Measurements from ENCODE around the gene APEH. TPM values are rescaled to one million over a fixed set of nuclear protein-coding genes. Genes with fewer than 3 reads are reported as not detected.
"Not testable (repeated sequence)": the region's sequence is repeated elsewhere in the genome, so short reads cannot be mapped to it uniquely, and the experiment has no call there.

Gene APEH
- total RNA-seq, 5 donors from 2014 or later (not counting 1 experiment from before 2014, with no cell fraction given): 82.8 to 162 (median 141) TPM

DNA sequence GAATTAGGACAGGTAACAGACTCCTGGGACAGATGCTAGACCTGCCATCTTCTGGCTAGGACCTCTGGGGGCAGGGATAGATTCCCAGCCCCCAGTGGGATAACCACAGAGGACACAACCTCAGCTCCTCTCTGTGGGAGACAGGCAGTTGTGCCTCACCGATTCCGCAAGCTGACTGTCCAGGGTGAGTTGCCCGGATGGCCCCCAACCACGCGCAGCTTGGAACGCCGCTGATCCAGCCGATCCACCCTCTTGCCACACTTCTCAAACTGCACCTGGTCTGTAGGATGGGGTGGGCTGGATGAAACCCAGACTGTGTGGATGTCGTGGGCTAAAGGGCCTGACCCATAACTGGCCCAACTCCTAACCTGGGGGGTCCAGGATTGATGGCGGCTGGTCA lies 11.0 kb downstream of the APEH start:
- peak overlapping the region in 1 of 3 donors; percentile 42 for H3K4me3 Mint-ChIP-seq
- H3K27ac Mint-ChIP-seq; H3K27ac ChIP-seq (ENCODE audit: low read length); POLR2A ChIA-PET; ATAC-seq (replicated peaks in 1 of 4); H3K36me3 Mint-ChIP-seq; H3K27me3 Mint-ChIP-seq; H3K4me3 ChIP-seq (ENCODE audit: control insufficient read depth in 1 of 2, extremely low read depth in 1 of 2, low read length in 1 of 2); H3K9me3 Mint-ChIP-seq; CTCF ChIA-PET; DNase-seq; H3K9me3 ChIP-seq: not testable (repeated sequence)
- WGBS (ENCODE audit: insufficient coverage): 75% methylated on average over 1 of the region's 10 CpGs
- H3K36me3 ChIP-seq (ENCODE audit: control insufficient read depth in 2 of 2, extremely low read depth in 1 of 2, insufficient read depth in 1 of 2, low read length in 1 of 2): peaks cover 11 to 38% of the 10 kb centered on the region in 2 donors
- H3K4me1 ChIP-seq (ENCODE audit: control insufficient read depth in 1 of 2, extremely low read depth in 1 of 2, insufficient read depth in 2 of 2, low read length in 2 of 2): peaks cover 3 to 37% of the 10 kb centered on the region in 2 experiments
- peaks cover 0 to 20% of the 10 kb centered on the region in 2 experiments for H3K27me3 ChIP-seq (replicated peaks in 1 of 2; ENCODE audit: control insufficient read depth in 2 of 2, extremely low read depth in 1 of 2, insufficient read depth in 2 of 2, low read length in 1 of 2)
- H3K4me1 Mint-ChIP-seq: peaks cover 18 to 29% (median 19%) of the 10 kb centered on the region in 3 donors

GRCh38 chr3:49685846-49686245 lies 11.7 kb downstream of the APEH start:
- peaks cover 25 to 36% (median 27%) of the 10 kb centered on the region in 3 donors for H3K4me1 Mint-ChIP-seq
- POLR2A ChIA-PET; H3K9me3 ChIP-seq; H3K4me3 ChIP-seq (ENCODE audit: control insufficient read depth in 1 of 2, extremely low read depth in 1 of 2, low read length in 1 of 2); H3K9me3 Mint-ChIP-seq; H3K36me3 Mint-ChIP-seq; DNase-seq; H3K27ac ChIP-seq (ENCODE audit: low read length); H3K27ac Mint-ChIP-seq; H3K27me3 Mint-ChIP-seq; CTCF ChIA-PET: not testable (repeated sequence)
- Histone ChIP-seq H3K36me3 (ENCODE audit: control insufficient read depth in 2 of 2, extremely low read depth in 1 of 2, insufficient read depth in 1 of 2, low read length in 1 of 2) (peaks cover 11 to 31% of the 10 kb centered on the region in 2 donors), H3K4me1 (ENCODE audit: control insufficient read depth in 1 of 2, extremely low read depth in 1 of 2, insufficient read depth in 2 of 2, low read length in 2 of 2) (peaks cover 4 to 44% of the 10 kb centered on the region in 2 experiments), H3K27me3 (replicated peaks in 1 of 2; ENCODE audit: control insufficient read depth in 2 of 2, extremely low read depth in 1 of 2, insufficient read depth in 2 of 2, low read length in 1 of 2) (peaks cover 0 to 20% of the 10 kb centered on the region in 2 experiments)
- H3K4me3 Mint-ChIP-seq: peak overlapping the region in 2 of 3 donors; percentile 54 to 97
- 30% methylated on average over 29 of the region's 36 CpGs for WGBS (ENCODE audit: insufficient coverage)
- ATAC-seq (replicated peaks in 1 of 4): peak in 1 of 4 experiments; percentile 4

DNA sequence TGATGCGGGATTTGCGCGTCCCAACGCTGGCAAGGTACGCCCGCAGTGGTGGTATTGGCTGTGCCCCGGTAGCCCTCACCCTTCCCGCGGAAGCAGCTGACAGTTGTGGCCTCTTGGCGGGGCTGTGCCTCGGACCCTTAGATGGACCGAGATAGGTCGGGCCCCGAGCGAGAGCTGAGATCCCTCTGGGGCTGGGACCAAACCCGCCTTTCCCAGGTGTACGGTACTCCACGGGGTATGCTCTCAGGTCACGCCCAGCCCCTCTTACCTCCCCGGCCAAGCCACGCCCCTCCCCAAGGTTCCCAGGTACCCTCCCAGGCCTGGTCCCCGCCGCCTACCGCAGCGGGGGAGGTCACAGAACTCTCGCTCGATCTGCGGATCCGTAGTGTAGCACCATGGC lies 12.2 kb downstream of the APEH start:
- H3K36me3 Mint-ChIP-seq; H3K9me3 ChIP-seq; H3K27ac ChIP-seq (ENCODE audit: low read length); H3K27me3 Mint-ChIP-seq; H3K9me3 Mint-ChIP-seq; H3K27ac Mint-ChIP-seq; CTCF ChIA-PET; POLR2A ChIA-PET: not testable (repeated sequence)
- Mint-ChIP-seq H3K4me1 (peaks cover 30 to 41% (median 32%) of the 10 kb centered on the region in 3 donors), H3K4me3 (peak overlapping the region; percentile 54 to 97 (median 62))
- DNase-seq (peak in 15 of 35 experiments; percentile 18 to 42 (median 33)), ATAC-seq (replicated peaks in 1 of 4) (peak; percentile 9 to 46 (median 24))
- WGBS (ENCODE audit: insufficient coverage): 2% methylated on average over 14 of the region's 29 CpGs
- H3K27me3 ChIP-seq (replicated peaks in 1 of 2; ENCODE audit: control insufficient read depth in 2 of 2, extremely low read depth in 1 of 2, insufficient read depth in 2 of 2, low read length in 1 of 2): peaks cover 0 to 20% of the 10 kb centered on the region in 2 experiments
- H3K4me3 ChIP-seq (ENCODE audit: control insufficient read depth in 1 of 2, extremely low read depth in 1 of 2, low read length in 1 of 2): peak overlapping the region; percentile 27 to 45
- peaks cover 11 to 26% of the 10 kb centered on the region in 2 donors for H3K36me3 ChIP-seq (ENCODE audit: control insufficient read depth in 2 of 2, extremely low read depth in 1 of 2, insufficient read depth in 1 of 2, low read length in 1 of 2)
- peaks cover 4 to 49% of the 10 kb centered on the region in 2 experiments for H3K4me1 ChIP-seq (ENCODE audit: control insufficient read depth in 1 of 2, extremely low read depth in 1 of 2, insufficient read depth in 2 of 2, low read length in 2 of 2)

DNA sequence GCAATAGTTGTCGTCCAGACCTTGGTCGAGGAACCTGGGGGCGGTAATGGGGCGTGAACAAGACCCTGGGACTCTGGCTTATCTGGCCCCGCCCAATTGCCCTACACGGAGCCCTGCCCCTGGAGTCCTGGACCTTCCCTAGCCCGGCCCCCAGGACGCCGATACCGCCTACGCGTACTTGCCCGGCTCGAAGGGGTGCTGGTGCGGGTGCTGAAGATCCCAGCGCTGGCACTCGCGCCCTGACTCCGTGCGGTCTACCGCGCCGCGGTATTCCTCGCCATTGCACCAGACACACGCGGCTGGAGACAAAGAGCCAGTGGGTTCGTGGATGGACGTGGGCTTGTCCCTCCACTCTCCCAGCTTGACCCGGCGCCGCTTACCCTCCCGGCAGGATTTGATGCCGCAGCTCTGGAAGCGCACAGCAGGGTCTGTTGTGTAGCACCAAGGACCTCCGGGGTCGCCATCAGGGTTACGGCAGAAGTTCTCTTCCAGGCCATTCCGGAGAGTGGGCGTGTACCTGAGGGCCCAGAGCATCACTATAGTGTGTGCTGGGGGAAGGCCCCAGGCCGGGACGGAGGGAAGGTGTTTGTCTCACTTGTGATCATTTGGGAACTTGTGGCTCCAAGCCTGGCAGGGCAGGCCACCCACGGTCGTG lies 12.7 kb downstream of the APEH start:
- H3K27me3 Mint-ChIP-seq; CTCF ChIA-PET; H3K9me3 ChIP-seq; H3K9me3 Mint-ChIP-seq; POLR2A ChIA-PET; H3K36me3 Mint-ChIP-seq; H3K27ac ChIP-seq (ENCODE audit: low read length); H3K27ac Mint-ChIP-seq: not testable (repeated sequence)
- DNase-seq (peak in 14 of 35 experiments; percentile 12 to 44 (median 22)), ATAC-seq (replicated peaks in 1 of 4) (peak; percentile 7 to 27 (median 14))
- peaks cover 36 to 45% (median 36%) of the 10 kb centered on the region in 3 donors for H3K4me1 Mint-ChIP-seq
- Histone ChIP-seq H3K27me3 (replicated peaks in 1 of 2; ENCODE audit: control insufficient read depth in 2 of 2, extremely low read depth in 1 of 2, insufficient read depth in 2 of 2, low read length in 1 of 2) (peaks cover 0 to 20% of the 10 kb centered on the region in 2 experiments), H3K36me3 (ENCODE audit: control insufficient read depth in 2 of 2, extremely low read depth in 1 of 2, insufficient read depth in 1 of 2, low read length in 1 of 2) (peaks cover 11 to 20% of the 10 kb centered on the region in 2 donors), H3K4me3 (ENCODE audit: control insufficient read depth in 1 of 2, extremely low read depth in 1 of 2, low read length in 1 of 2) (peak overlapping the region; percentile 27 to 45), H3K4me1 (ENCODE audit: control insufficient read depth in 1 of 2, extremely low read depth in 1 of 2, insufficient read depth in 2 of 2, low read length in 2 of 2) (peaks cover 6 to 52% of the 10 kb centered on the region in 2 experiments)
- 22% methylated on average over 36 of the region's 44 CpGs for WGBS (ENCODE audit: insufficient coverage)
- H3K4me3 Mint-ChIP-seq: peak overlapping the region; percentile 17 to 97 (median 49)

DNA sequence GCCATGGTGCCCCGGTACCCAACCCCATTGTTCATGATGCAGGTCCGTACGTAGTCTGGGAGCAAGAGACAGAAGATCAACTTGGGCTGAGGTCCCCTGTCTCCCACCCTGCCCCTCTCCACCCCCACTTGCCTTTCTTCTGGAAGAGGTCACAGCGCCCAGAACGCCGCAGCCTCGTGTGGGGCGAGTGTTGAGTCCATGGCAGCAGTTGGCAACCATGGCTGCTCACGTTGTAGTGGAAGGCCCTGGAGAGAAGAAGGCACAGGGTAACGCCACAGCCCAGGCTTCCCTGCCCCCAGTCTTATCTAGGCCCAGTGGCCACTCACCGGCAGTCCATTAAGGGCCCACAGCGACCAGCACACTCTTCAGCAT lies 13.3 kb downstream of the APEH start:
- H3K27ac ChIP-seq (ENCODE audit: low read length); H3K4me3 ChIP-seq (ENCODE audit: control insufficient read depth in 1 of 2, extremely low read depth in 1 of 2, low read length in 1 of 2); H3K27ac Mint-ChIP-seq; ATAC-seq (replicated peaks in 1 of 4); H3K27me3 Mint-ChIP-seq; H3K36me3 Mint-ChIP-seq; POLR2A ChIA-PET; H3K9me3 ChIP-seq; DNase-seq; H3K9me3 Mint-ChIP-seq; CTCF ChIA-PET: not testable (repeated sequence)
- H3K27me3 ChIP-seq (replicated peaks in 1 of 2; ENCODE audit: control insufficient read depth in 2 of 2, extremely low read depth in 1 of 2, insufficient read depth in 2 of 2, low read length in 1 of 2): peaks cover 0 to 20% of the 10 kb centered on the region in 2 experiments
- WGBS (ENCODE audit: insufficient coverage): 97% methylated on average over 4 of the region's 12 CpGs
- peaks cover 39 to 46% (median 41%) of the 10 kb centered on the region in 3 donors for H3K4me1 Mint-ChIP-seq
- H3K36me3 ChIP-seq (ENCODE audit: control insufficient read depth in 2 of 2, extremely low read depth in 1 of 2, insufficient read depth in 1 of 2, low read length in 1 of 2): peaks cover 11 to 15% of the 10 kb centered on the region in 2 donors
- peak overlapping the region; percentile 13 to 97 (median 17) for H3K4me3 Mint-ChIP-seq
- peaks cover 6 to 52% of the 10 kb centered on the region in 2 experiments for H3K4me1 ChIP-seq (ENCODE audit: control insufficient read depth in 1 of 2, extremely low read depth in 1 of 2, insufficient read depth in 2 of 2, low read length in 2 of 2)

- ATAC-seq (replicated peaks in 1 of 4); POLR2A ChIA-PET; CTCF ChIA-PET; H3K9me3 ChIP-seq; H3K27me3 Mint-ChIP-seq; H3K9me3 Mint-ChIP-seq; H3K36me3 ChIP-seq (ENCODE audit: control insufficient read depth in 2 of 2, extremely low read depth in 1 of 2, insufficient read depth in 1 of 2, low read length in 1 of 2); H3K36me3 Mint-ChIP-seq: not testable (repeated sequence)
- peak in 1 of 35 experiments; percentile 26 for DNase-seq
- Histone ChIP-seq H3K27ac (ENCODE audit: low read length) (peak overlapping the region; percentile 75), H3K4me3 (ENCODE audit: control insufficient read depth in 1 of 2, extremely low read depth in 1 of 2, low read length in 1 of 2) (peak overlapping the region; percentile 94 to 99), H3K27me3 (replicated peaks in 1 of 2; ENCODE audit: control insufficient read depth in 2 of 2, extremely low read depth in 1 of 2, insufficient read depth in 2 of 2, low read length in 1 of 2) (peaks cover 0 to 20% of the 10 kb centered on the region in 2 experiments), H3K4me1 (ENCODE audit: control insufficient read depth in 1 of 2, extremely low read depth in 1 of 2, insufficient read depth in 2 of 2, low read length in 2 of 2) (peaks cover 6 to 52% of the 10 kb centered on the region in 2 experiments)
- peak overlapping the region; percentile 93 to 97 (median 96) for H3K4me3 Mint-ChIP-seq
- 92% methylated on average over 3 of the region's 7 CpGs for WGBS (ENCODE audit: insufficient coverage)
- peaks cover 43 to 50% (median 46%) of the 10 kb centered on the region in 3 donors for H3K4me1 Mint-ChIP-seq
- peak overlapping the region; percentile 94 to 97 for H3K27ac Mint-ChIP-seq
These were observed 14.3 kb downstream of the APEH start for GRCh38 chr3:49688338-49689045.

Data from T-cell (primary cell).